ENCODE results near the gene GPC1.

Gene GPC1

DNA sequence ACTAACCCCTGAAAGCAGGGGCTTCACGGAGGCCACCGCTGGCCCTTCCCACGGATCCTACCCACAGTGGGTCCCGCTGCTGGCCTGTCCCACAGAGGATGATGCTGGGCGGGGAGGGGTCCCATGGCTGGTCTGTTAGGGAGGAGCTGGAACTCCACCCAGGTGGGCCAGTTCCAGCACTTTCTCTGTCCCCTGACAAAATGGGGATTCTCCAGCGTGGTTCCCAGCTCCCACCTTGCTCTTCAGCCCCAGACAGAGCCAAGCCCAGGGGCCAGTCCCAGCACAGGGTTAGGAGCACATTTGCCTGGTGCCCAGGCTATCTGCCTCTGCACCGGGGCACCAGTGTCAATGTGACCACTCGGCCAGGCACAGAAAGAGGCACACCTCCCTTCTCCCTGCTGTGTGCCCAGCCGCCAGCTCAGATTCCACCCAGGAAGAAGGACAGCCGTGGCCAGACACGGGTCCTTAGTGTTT is 72.4 kb downstream of the GPC1 start:
- TF ChIP-seq, protein P1, sequence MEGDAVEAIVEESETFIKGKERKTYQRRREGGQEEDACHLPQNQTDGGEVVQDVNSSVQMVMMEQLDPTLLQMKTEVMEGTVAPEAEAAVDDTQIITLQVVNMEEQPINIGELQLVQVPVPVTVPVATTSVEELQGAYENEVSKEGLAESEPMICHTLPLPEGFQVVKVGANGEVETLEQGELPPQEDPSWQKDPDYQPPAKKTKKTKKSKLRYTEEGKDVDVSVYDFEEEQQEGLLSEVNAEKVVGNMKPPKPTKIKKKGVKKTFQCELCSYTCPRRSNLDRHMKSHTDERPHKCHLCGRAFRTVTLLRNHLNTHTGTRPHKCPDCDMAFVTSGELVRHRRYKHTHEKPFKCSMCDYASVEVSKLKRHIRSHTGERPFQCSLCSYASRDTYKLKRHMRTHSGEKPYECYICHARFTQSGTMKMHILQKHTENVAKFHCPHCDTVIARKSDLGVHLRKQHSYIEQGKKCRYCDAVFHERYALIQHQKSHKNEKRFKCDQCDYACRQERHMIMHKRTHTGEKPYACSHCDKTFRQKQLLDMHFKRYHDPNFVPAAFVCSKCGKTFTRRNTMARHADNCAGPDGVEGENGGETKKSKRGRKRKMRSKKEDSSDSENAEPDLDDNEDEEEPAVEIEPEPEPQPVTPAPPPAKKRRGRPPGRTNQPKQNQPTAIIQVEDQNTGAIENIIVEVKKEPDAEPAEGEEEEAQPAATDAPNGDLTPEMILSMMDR (IDR thresholded peaks at IDR 0.05; ENCODE audit: low read length), result no peak
- TF ChIP-seq EZH2 (IDR thresholded peaks at IDR 0.05; ENCODE audit: borderline replicate concordance, low read length), result no peak
- Histone ChIP-seq H3K4me1 (ENCODE audit: insufficient read depth, low read length, severe bottlenecking) (no peaks in the 10 kb centered on the region), H4K20me1 (ENCODE audit: insufficient read depth, low read length) (no peaks in the 10 kb centered on the region), H3K9me3 (ENCODE audit: low read length) (no peaks in the 10 kb centered on the region), H3K9ac (ENCODE audit: low read length) (no peak overlapping the region), H3F3A (ENCODE audit: insufficient read depth, low read length) (no peaks in the 10 kb centered on the region), H3K9me2 (ENCODE audit: low read depth, low read length) (no peaks in the 10 kb centered on the region), H3K4me3 (ENCODE audit: low read depth, low read length, poor library complexity, severe bottlenecking) (no peak overlapping the region), H2AFZ (ENCODE audit: low read length) (no peak overlapping the region), H3K36me3 (ENCODE audit: insufficient read depth, low read length) (no peaks in the 10 kb centered on the region; the same call in 1 of the 2 replicates), H3K4me2 (ENCODE audit: low read length) (no peak overlapping the region), H3K27me3 (ENCODE audit: insufficient read depth, low read length) (no peaks in the 10 kb centered on the region), H3K79me2 (ENCODE audit: insufficient read depth, low read length) (no peaks in the 10 kb centered on the region), H3K27ac (ENCODE audit: low read depth, low read length, poor library complexity, severe bottlenecking) (no peak overlapping the region)

DNA sequence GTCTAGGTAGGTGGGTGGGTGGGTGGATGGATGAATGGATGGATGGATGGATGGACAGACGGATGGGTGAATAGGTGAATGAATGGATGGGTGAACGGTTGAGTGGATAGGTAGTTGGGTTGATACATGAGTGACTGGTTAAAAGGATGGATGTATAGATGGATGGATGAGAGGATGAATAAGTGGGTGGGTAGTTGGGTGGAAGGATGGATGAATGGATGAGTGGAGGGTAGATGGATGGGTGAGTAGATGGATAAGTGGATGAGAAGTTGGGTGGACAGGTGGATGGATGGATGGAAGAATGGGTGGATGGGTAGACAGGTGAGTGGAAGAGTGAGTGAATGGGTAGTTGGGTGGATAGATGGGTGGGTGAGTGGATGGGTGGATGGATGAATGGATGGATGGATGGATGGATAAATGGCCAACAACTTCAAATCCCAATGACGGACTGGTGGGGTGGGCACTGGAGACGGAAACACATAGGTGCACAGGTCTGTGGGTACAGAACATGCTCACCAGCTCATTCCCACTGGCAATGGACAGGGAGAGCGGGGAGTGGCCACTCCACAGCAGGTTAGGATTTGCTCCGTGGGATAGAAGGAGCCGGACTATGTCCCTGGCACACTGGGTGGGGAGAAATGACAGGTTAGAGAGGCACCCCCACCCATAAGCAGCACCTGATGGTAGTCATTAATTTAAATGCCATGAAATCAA is 73.5 kb downstream of the GPC1 start:
- TF ChIP-seq, protein P1 (IDR thresholded peaks at IDR 0.05; ENCODE audit: low read length), result no peak
- TF ChIP-seq EZH2 (IDR thresholded peaks at IDR 0.05; ENCODE audit: borderline replicate concordance, low read length), result no peak
- Histone ChIP-seq H3K4me1 (ENCODE audit: insufficient read depth, low read length, severe bottlenecking) (no peaks in the 10 kb centered on the region), H3F3A (ENCODE audit: insufficient read depth, low read length) (no peaks in the 10 kb centered on the region)

DNA sequence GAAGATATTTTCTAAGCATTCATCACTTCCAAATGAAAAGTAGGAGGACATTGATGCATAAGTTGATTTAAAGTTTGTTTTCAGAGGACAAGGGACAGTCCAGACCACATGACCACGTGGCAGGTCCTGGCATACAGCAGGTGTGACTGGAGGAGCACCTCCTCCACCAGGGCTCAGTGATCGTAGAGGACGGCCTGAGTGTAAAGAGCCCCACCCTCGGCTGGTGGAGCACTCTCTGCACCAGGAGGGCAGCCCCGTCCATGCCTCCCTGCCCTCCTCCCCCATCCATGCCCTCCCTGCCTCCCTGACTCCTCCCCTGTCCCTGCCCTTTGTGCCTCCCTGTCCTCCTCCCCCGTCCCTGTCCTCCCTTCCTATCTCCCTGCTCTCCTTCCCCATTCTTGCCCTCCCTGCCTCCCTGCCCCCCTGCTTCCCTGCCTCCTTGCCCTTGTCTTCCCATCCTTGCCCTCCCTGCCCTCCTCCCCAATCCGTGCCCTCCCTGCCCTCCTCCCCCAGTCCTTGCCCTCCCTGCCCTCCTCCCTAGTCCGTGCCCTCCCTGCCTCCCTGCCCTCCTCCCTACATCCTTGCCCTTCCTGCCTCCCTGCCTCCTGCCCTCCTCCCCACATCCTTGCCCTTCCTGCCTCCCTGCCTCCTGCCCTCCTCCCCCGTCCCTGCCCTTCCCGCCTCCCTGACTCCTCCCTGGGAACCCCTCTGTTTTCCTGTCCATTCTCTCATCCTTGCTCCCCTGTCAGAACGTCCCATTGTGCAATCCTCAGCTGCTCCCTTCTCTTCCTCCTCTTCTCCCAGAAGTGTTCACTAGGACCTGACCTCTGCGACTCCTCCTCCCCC is 74.4 kb downstream of the GPC1 start:
- H3K4me3 ChIP-seq (ENCODE audit: low read depth, low read length, poor library complexity, severe bottlenecking), result no peak overlapping the region
- H2AFZ ChIP-seq (ENCODE audit: low read length), result no peak overlapping the region
- no peak overlapping the region for H3K27ac ChIP-seq (ENCODE audit: low read depth, low read length, poor library complexity, severe bottlenecking)
- no peak for TF ChIP-seq EZH2 (IDR thresholded peaks at IDR 0.05; ENCODE audit: borderline replicate concordance, low read length)
- TF ChIP-seq, protein P1 (IDR thresholded peaks at IDR 0.05; ENCODE audit: low read length), result no peak
- H3K9ac ChIP-seq (ENCODE audit: low read length), result no peak overlapping the region
- H3F3A ChIP-seq (ENCODE audit: insufficient read depth, low read length), result no peaks in the 10 kb centered on the region
- no peaks in the 10 kb centered on the region for H3K79me2 ChIP-seq (ENCODE audit: insufficient read depth, low read length)
- H4K20me1 ChIP-seq (ENCODE audit: insufficient read depth, low read length), result no peaks in the 10 kb centered on the region
- H3K9me2 ChIP-seq (ENCODE audit: low read depth, low read length), result no peaks in the 10 kb centered on the region
- no peaks in the 10 kb centered on the region for H3K27me3 ChIP-seq (ENCODE audit: insufficient read depth, low read length)
- H3K4me2 ChIP-seq (ENCODE audit: low read length), result no peak overlapping the region
- no peaks in the 10 kb centered on the region for H3K9me3 ChIP-seq (ENCODE audit: low read length)
- H3K4me1 ChIP-seq (ENCODE audit: insufficient read depth, low read length, severe bottlenecking), result no peaks in the 10 kb centered on the region
- no peaks in the 10 kb centered on the region; the same call in 1 of the 2 replicates for H3K36me3 ChIP-seq (ENCODE audit: insufficient read depth, low read length)

More for the DNA sequence above, 73.5 kb downstream of the GPC1 start:
- Histone ChIP-seq H3K27me3 (ENCODE audit: insufficient read depth, low read length) (no peaks in the 10 kb centered on the region), H3K27ac (ENCODE audit: low read depth, low read length, poor library complexity, severe bottlenecking) (no peak overlapping the region), H3K36me3 (ENCODE audit: insufficient read depth, low read length) (no peaks in the 10 kb centered on the region; the same call in 1 of the 2 replicates), H3K9me3 (ENCODE audit: low read length) (no peaks in the 10 kb centered on the region), H4K20me1 (ENCODE audit: insufficient read depth, low read length) (no peaks in the 10 kb centered on the region), H3K9me2 (ENCODE audit: low read depth, low read length) (no peaks in the 10 kb centered on the region), H3K4me2 (ENCODE audit: low read length) (no peak overlapping the region), H3K79me2 (ENCODE audit: insufficient read depth, low read length) (no peaks in the 10 kb centered on the region), H3K4me3 (ENCODE audit: low read depth, low read length, poor library complexity, severe bottlenecking) (no peak overlapping the region), H2AFZ (ENCODE audit: low read length) (no peak overlapping the region), H3K9ac (ENCODE audit: low read length) (no peak overlapping the region)
